Psoas muscle (tissue), 8 donors: ENCODE results near the gene PDZD8. TPM values are rescaled to one million over a fixed set of nuclear protein-coding genes. Genes with fewer than 3 reads are reported as not detected.
A peak's percentile ranks its signal among the peaks of the same experiment; 100 is the strongest.

Experiments
- ATAC-seq, 4 donors: fragments of 200-7000 bp; cut with Tn5 transposase; one replicate each; pipeline ENCODE4 v1.9.1; 2020; ENCODE audit warnings: moderate library complexity in 3 of 4, mild to moderate bottlenecking in 2 of 4
- DNase-seq, 2 donors: peaks; one replicate each; pipeline ENCODE4 v3.0.0-alpha.2; 2020
- H3K27ac ChIP-seq: fragments of 200-600 bp; one replicate; pipeline ENCODE4 v1.8.0; 2022
- H3K27me3 ChIP-seq, 3 donors: fragments of 200-600 bp in 1 of 3; one replicate each; pipeline versions ENCODE4 v1.6.1 to v1.8.0; 2013 to 2022; ENCODE audit warnings: low read length in 2 of 3, mild to moderate bottlenecking in 2 of 3, moderate library complexity in 1 of 3; ENCODE audit not compliant: insufficient read depth in 3 of 3
- H3K36me3 ChIP-seq, 2 donors: fragments of 200-600 bp in 1 of 2; one replicate each; pipeline versions ENCODE4 v1.6.1 to v1.8.0; 2013 to 2022; ENCODE audit warnings: low read depth in 1 of 2, mild to moderate bottlenecking in 1 of 2, moderate library complexity in 1 of 2; ENCODE audit not compliant: insufficient read depth in 1 of 2
- H3K4me1 ChIP-seq: fragments of 200-600 bp; one replicate; pipeline ENCODE4 v1.8.0; 2022
- H3K4me3 ChIP-seq: fragments of 200-600 bp; one replicate; pipeline ENCODE4 v1.8.0; 2022; ENCODE audit warnings: mild to moderate bottlenecking
- H3K9me3 ChIP-seq: fragments of 200-600 bp; one replicate; pipeline ENCODE4 v1.8.0; 2022
- WGBS, 3 donors: extraction: QIAGEN DNeasy Blood & Tissue Kit; methylation state at CpG; one replicate each; pipeline versions ENCODE4 v1.1.6 to v1.1.7; 2013; 5-methylcytosine and 5-hydroxymethylcytosine counted together
- intact Hi-C, 2 donors: fragments of 100-400 bp; cut with DNase I; formaldehyde crosslinking; loops; one replicate each; pipeline versions ENCODE4 v1.11.0 to v1.14.2; 2022
- polyA plus RNA-seq, 3 donors: library from polyadenylated mRNA; stranded (reverse); fragments of 200-250 nt; gene quantifications; one replicate each; pipeline ENCODE4 v1.2.3, GENCODE V29; 2013
- total RNA-seq, 4 donors: library from RNA; stranded (reverse); fragmentation: NEBNext Ultra II Directional in 2 of 4; extraction: Animal tissue kit (Norgen Biotek cat#: 25700) in 2 of 4; gene quantifications; one replicate each; pipeline versions ENCODE4 v1.2.1 to v1.2.4, GENCODE V29; 2021 to 2023
- TF ChIP-seq, protein P1 (sequence below): fragments of 200-600 bp; IDR thresholded peaks from one replicate; pipeline ENCODE4 v1.8.0; 2022; ENCODE audit warnings: antibody characterized with exemption
- donor health status: healthy with polysubstance abuse.
- donor health status: DM: no; HTN: no; CAD: no; lungs with moderate emphysema.
- donor health status: Bipolar disorder and iron deficiency.
- donor health status: healthy.
- donor health status: DM: yes; HTN: yes; CAD: no.
- donor health status: DM: no; HTN: no; CAD: no.
- donor health status: DM: no; HTN: no; CAD: no.
- donor health status: DM: yes; HTN: yes; CAD: no.

PDZD8 gene
- total and polyA plus RNA-seq, 7 donors = 3.3 to 20.3 (median 19.1) TPM

DNA sequence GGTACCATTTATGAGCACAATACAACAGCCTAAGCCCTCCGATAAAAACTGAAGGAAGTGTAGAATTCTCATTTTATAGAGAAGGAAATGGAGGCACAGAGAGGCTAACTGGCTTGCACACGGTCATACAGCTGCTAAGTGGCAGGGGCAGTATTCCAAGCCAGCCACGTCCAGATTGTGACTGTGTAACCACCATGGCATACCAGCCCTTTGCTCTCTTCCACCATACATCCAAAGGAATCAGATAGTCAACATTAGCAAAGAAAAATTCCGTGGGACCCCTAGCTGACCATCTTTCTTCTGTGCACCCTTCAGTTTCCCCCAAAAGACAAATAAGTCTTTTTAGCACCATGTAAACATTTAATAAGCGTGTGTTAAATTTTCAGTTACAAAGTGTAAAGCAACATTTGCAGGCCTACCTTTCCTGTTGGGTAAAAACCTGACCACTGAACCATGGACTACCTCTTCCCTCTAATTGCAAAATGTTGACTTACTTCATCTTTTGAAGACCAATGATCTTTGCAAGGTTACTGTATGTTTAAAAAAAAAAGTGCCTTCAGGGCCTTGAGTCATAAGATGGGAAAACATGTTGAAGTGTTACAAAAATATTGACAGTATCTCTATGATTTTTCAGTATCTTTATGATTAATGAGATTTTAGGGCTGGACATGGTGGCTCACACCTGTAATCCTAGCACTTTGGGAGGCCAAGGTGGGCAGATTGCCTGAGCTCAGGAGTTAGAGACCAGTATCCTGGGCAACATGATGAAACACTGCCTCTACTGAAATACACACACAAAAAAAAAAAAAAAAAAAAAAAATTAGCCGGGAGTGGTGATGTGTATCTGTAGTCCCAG lies 24.3 kb upstream of the PDZD8 start:
- H3K27ac ChIP-seq = no peak overlapping the region
- WGBS, 3 donors = 80 to 82% (median 80%) methylated on average over 5 to 6 of the region's 6 CpGs
- H3K36me3 ChIP-seq = no peaks in the 10 kb centered on the region
- DNase-seq = no peak
- H3K27me3 ChIP-seq = peaks cover 0 to 3% (median 0%) of the 10 kb centered on the region in 3 donors
- intact Hi-C loops = no loop called here
- no peak overlapping the region for H3K4me3 ChIP-seq
- TF ChIP-seq, protein P1, sequence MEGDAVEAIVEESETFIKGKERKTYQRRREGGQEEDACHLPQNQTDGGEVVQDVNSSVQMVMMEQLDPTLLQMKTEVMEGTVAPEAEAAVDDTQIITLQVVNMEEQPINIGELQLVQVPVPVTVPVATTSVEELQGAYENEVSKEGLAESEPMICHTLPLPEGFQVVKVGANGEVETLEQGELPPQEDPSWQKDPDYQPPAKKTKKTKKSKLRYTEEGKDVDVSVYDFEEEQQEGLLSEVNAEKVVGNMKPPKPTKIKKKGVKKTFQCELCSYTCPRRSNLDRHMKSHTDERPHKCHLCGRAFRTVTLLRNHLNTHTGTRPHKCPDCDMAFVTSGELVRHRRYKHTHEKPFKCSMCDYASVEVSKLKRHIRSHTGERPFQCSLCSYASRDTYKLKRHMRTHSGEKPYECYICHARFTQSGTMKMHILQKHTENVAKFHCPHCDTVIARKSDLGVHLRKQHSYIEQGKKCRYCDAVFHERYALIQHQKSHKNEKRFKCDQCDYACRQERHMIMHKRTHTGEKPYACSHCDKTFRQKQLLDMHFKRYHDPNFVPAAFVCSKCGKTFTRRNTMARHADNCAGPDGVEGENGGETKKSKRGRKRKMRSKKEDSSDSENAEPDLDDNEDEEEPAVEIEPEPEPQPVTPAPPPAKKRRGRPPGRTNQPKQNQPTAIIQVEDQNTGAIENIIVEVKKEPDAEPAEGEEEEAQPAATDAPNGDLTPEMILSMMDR = no peak
- no peak for ATAC-seq
- H3K4me1 ChIP-seq = no peaks in the 10 kb centered on the region
- H3K9me3 ChIP-seq = no peaks in the 10 kb centered on the region

DNA sequence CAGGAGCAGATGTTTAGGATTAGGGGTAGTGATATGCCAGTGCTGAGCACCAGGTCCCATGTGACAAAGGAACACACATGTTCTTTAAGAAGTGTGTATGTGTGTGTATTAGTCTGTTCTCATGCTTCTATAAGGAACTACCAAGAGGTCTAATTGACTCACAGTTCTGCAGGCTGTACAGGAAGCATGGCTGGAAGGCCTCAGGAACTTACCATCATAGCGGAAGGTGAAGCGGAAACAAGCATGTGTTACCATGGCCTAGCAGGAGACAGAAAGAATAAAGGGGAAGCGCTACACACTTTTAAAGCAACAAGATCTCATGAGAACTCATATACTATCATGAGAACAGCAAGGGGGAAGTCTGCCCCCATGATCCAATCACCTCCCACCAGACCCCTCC lies 22.8 kb upstream of the PDZD8 start:
- ATAC-seq (no peak), DNase-seq (no peak)
- Histone ChIP-seq H3K4me3 (no peak overlapping the region), H3K36me3 (no peaks in the 10 kb centered on the region), H3K4me1 (no peaks in the 10 kb centered on the region), H3K27me3 (peaks cover 0 to 1% (median 0%) of the 10 kb centered on the region in 3 donors), H3K27ac (no peak overlapping the region), H3K9me3 (no peaks in the 10 kb centered on the region)
- TF ChIP-seq, protein P1 = no peak
- 95 to 98% (median 97%) methylated on average over 3 of the region's 3 CpGs for WGBS, 3 donors
- intact Hi-C loops = no loop called here

DNA sequence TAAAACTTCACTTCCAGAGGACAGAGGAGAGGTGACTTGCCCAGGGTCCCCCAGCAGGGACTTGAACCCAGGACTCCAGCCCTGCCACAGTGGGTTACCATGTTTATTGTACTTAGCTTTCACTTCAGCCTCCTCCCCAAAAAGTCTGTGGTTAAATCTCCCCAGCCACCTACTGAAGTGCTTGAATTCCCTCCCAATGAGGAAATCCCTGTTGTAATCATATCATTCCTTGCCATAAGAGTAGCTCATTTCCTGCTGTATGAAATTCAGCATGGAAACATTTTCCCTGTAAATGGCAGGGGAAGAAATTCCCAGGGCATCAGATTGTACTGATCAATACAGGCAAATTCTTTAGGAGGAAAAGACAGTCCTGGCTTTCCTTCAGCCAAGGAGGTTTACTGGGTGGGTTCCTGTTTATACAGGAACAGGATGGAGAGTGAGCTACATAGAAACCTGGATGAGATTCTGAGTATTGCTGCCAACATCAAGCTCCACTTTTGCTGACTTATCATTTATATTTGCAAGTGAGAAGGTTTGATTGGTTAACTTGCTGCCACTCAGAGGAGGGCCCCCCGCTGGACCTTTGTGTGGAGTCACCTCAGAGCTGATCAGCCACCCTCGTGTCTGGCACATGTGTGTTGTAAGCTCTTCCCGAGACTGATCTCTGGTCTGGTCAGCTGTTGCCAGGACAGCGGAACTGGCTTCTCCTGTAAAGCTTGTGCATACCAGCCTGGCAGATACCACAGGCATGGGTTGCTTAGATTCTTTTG lies 16.4 kb upstream of the PDZD8 start:
- peak in 1 of 2 donors; percentile 41 for DNase-seq
- WGBS, 3 donors = 19 to 44% (median 23%) methylated on average over 4 of the region's 4 CpGs
- ATAC-seq = no peak

DNA sequence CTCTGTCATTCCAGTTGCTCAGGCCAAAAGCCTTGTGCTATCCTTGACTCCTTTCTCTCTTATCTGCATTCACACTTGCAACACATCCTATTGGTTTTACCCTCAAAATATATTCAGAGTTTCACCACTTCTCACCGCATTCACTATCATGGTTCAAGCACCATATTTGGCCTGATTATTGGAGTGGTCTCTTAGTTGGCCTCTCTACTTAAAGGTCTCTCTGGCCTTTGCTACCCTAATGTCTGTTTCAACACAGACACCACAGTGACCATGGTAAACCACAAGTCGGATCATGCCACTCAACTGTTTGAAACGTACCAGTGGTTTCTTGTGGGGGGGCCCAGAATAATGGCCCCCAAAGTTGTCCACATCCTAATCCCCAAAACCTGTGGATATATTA lies 15.2 kb upstream of the PDZD8 start:
- Histone ChIP-seq H3K27me3 (peaks cover 0 to 7% (median 4%) of the 10 kb centered on the region in 3 donors), H3K36me3 (no peaks in the 10 kb centered on the region), H3K27ac (no peak overlapping the region), H3K4me3 (no peak overlapping the region), H3K4me1 (no peaks in the 10 kb centered on the region), H3K9me3 (no peaks in the 10 kb centered on the region)
- TF ChIP-seq, protein P1 = no peak
- ATAC-seq (no peak), DNase-seq (no peak)
- 80 to 90% (median 89%) methylated on average over 3 of the region's 3 CpGs for WGBS, 3 donors
- intact Hi-C loops = no loop called here

More for the DNA sequence above, 16.4 kb upstream of the PDZD8 start:
- H3K9me3 ChIP-seq = no peaks in the 10 kb centered on the region
- H3K4me3 ChIP-seq = no peak overlapping the region
- H3K27ac ChIP-seq = no peak overlapping the region
- TF ChIP-seq, protein P1 = no peak
- H3K36me3 ChIP-seq = no peaks in the 10 kb centered on the region
- peaks cover 0 to 4% (median 0%) of the 10 kb centered on the region in 3 donors for H3K27me3 ChIP-seq
- no peaks in the 10 kb centered on the region for H3K4me1 ChIP-seq
- intact Hi-C loops = no loop called here
